NCI-H748 (cell line): ENCODE results near the gene ATXN7L1.

Experiments used
- DNase-seq: peaks from one replicate; lab custom pipeline; 2025; ENCODE audit not compliant: unreplicated experiment; lab: John Stamatoyannopoulos, UW

Gene ATXN7L1

GRCh38 chr7:105779856-105780780, 96.3 kb downstream of the ATXN7L1 start:
- DNase-seq = no peak

DNA sequence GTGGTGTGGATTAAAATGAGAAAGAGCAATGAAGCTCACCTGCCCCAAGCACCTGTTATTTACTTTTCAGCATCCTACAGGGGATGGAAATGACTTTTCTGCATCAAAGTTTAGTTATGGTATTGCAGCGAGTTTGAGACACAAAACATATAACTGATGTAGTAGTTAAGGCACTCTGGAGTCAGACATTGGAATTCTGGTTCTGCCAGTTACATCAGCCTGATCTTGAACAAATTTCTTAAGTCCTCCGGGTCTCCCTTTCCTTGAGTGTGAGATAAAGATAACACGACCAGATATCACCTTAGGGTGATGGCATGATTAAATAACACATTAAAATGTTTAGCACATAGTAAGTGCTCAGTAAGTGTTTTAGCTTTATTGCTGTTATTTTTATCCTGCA, 97.4 kb downstream of the ATXN7L1 start:
- DNase-seq = no peak

DNA sequence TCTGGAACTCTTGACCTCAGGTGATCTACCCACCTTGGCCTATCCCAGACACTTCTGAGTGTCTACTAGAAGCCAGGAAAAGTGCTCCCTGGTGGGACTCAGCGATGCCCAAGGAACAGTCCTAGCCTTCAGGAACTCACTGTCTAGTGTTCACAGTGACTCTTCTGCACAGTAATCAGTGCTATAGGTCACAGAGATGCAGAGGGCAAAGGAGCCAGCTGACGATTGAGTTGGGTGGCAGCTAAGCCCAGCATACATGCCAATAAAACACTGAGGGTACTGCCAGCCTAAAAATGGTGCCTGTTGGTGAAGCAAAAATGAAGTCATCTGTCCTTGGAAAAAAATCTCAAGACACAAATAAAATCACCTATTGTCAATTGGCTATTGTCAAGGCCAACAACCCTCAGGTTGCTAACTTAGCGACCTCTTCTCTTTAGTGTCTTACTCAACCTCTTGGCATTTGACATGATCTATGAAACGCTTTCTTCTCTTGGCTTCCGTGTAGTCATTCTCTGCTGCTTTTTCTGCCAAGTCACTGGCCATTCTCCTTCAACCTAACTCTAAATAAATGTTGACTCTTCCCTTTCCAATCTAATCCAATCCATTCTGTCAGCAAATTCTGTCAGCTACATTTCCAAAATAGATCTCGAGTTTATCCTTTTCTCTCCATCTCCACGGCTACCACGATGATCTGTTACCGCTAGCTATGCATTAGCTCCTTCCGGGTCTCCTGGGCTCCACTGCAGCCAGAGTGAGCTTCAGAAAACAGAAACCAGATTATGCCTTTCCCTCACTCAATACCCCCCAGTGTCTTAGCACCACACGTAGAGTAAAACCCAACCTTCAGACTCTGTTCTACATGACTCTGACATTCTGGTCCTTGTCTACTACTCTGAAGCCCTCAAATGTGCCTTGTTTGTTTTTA, 99.2 kb downstream of the ATXN7L1 start:
- no peak for DNase-seq

- DNase-seq = no peak
Observed at GRCh38 chr7:105776068-105776790, 100.2 kb downstream of the ATXN7L1 start.

DNA sequence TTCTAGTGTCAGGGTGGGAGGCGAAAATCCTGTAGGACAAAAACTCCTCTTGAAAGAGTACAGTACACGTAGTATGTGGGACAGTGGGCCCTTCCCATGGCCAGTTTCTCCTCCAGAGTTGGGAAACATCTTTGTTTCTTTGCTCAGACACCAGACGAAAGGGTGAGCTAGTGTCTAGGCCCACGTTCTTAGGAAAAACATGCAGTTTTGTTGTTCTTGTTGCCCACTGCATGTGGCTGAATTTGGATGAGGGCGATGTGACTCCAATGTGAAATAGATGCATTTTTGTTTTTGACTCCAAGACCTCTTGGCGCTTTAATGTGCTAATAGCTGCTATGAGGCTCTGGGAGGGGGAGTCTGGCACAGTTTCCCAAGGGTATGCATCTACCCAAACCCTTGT, 100.8 kb downstream of the ATXN7L1 start:
- DNase-seq = no peak

DNA sequence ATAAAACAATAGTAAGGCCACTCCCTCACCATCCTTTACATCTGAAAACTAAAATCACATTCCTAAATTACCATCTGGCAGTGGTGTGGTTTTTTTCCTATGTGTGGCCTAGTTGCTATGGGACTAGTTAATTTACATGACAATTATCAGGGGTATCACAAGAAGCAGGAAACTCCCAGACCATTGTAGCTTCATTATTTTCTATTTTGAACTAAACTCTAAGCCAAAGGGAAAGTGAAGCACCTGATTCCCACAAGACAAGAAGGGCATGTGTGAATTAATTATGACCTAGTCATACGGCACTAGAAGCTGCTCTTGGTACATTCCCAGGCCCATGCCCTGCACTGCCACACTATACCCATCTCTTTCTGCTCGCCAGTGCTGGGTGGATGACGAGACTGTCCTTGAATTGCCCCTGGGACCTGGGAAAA, 103.4 kb downstream of the ATXN7L1 start:
- peak; percentile 39 for DNase-seq

GRCh38 chr7:105769901-105770628, 106.3 kb downstream of the ATXN7L1 start:
- no peak for DNase-seq

GRCh38 chr7:105768898-105769507, 107.4 kb downstream of the ATXN7L1 start:
- DNase-seq = no peak

DNA sequence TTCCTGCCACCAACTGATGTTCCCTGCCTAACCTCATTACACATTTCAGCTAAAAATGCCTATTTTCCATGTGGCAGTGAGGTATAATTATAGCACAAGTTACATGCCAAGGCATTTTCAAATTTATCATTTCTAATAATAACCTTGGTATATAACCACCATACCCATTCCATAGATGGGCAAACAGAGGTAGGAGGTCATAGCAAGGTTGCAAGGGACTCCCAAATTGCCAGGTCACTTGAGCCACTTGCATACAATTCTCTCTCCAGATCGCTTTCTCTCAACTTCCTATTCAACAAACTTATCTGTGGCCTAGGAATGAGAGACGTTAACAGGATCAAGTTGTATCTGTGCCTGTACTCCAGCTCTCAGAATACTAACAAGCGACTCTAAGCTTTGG, 108.3 kb downstream of the ATXN7L1 start:
- DNase-seq = no peak

DNA sequence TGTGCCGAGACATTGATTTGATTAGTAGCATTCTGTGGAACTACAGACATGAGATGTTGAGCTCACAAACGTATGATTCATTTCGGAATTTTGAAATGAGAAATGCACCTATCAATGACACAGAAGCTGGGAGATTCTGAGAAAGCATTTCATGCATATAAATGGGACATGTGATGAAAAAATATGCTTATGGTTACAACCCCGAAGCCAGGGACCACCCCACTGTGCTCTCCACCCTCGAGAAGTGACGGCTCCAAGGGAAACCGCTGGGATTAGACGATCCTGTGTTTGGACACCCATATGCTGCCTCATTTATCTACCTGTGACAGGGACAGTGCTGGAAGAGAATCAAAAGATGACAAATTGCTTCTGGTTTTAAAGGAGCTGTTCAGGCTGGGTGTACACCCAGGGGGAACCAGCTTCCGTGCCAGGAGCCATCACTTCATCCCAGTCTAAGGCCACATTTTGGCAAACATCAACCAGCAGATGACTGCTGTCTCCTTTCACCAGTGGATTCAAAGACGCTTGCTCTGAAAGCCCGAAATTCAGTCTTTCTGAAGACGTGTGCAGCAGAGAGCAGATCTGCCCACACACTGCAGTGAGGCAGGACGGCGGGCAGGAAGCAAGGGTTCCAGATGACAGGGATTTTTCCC, 109.9 kb downstream of the ATXN7L1 start:
- no peak for DNase-seq

DNA sequence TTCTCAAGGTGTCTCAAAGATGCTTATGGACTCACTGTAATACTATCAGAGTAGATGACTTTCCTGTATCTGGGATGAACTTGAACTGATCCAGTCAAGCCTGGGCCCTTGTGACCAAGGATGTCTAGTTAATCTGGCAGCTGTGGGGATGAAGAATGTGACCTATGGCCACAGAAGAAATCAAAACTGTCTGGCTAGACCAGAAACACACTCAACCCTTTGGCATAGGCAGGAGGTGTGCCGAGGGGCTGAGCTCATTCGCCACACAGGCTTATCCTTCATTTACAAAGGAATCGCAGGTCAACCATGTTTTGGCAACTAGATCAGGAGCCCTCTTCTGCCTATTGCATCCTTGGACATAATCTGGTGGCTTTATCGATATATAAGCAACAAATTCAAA, 110.6 kb downstream of the ATXN7L1 start:
- no peak for DNase-seq

DNA sequence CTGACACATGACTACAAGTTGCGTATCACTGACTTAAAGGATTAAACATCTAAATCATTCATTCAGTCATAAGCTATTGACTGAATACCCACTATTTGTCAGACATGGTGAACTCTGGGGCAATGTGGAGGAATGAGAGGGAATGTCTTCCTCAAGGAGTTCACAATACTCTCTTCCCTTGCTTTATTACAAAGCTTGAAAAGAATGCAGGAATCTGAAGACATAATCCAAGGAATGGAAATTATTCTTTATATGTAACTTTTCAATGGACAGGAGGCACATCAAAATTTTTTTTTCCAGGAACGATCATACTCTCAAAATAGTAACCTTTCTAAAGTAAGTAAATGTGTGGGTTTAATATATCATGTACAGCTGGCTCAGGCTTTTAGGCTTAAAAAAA, 111.9 kb downstream of the ATXN7L1 start:
- DNase-seq = no peak

- DNase-seq = no peak
Observed at GRCh38 chr7:105760551-105761447, 115.6 kb downstream of the ATXN7L1 start.

GRCh38 chr7:105759670-105760550, 116.5 kb downstream of the ATXN7L1 start:
- peak; percentile 30 for DNase-seq

- no peak for DNase-seq
Observed at GRCh38 chr7:105756367-105756766, 120.0 kb downstream of the ATXN7L1 start.

GRCh38 chr7:105752671-105753275, 123.6 kb downstream of the ATXN7L1 start:
- no peak for DNase-seq

DNA sequence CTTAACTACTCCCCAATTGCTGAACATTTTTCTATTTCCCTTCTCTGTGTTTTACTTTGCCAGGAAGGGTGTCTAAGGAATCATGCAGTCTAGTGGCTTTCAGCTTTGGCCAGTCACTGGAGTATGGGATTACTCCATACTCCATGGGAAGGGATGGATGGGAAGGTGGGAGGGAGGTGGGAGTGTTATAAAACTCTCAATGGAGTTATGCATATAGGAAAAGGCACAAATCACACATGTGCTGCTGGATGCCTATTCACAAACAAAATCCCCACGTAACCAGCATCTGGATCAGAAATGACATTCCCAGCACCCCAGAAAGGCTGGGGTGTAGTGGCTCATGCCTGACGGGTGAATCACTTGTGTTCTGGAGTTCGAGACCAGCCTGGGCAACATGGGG, 125.3 kb downstream of the ATXN7L1 start:
- DNase-seq = no peak
